Measurements from ENCODE around the gene CACYBP.

DNA sequence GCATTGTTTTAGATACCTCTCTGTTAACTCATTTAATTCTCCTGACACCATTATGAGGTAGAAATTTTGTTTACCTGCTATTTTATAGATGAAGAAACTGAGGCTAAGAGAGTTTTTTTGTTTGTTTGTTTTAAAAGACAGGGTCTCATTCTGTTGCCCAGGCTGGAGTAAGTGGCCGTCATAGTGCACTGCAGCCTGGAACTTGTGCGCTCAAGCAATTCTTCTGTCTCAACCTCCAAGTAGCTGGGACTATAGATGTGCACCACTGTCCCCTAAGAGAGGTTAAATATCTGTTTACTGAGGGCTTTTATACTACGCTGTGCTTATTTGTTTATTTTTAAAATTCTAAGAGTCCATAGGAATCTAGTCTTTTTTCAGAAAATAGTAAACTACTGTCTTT is 43.7 kb upstream of the CACYBP start:
- TF ChIP-seq CTCF (conservative IDR thresholded peaks at IDR 0.05) = no peak
- TF ChIP-seq ZFX (IDR thresholded peaks at IDR 0.05) = no peak

Data from C4-2B (cell line).